GM12878 (cell line): ENCODE results near the gene PLXNB2. TPM values are rescaled to one million over a fixed set of nuclear protein-coding genes. Genes with fewer than 3 reads are reported as not detected.

Source experiments
- ATAC-seq: fragments of 200-7000 bp; cut with Tn5 transposase; 3 replicates; pipeline ENCODE4 v1.9.1; 2020; ENCODE audit warnings: mild to moderate bottlenecking, moderate library complexity
- BruUV-seq: library from RNA; stranded (reverse); fragments of 400-500 nt; replicated peaks from 2 replicates; lab custom pipeline; 2021; lab: Mats Ljungman, UMichigan
- CTCF ChIA-PET: fragments of 300-600 bp; sonication (Branson Sonifier 250); formaldehyde crosslinking; extraction: SDS; loops from one replicate; lab custom pipeline; 2021; ENCODE audit warnings: inconsistent platforms; lab: Yijun Ruan, JAX
- POLR2A ChIA-PET: fragments of 350-600 bp; formaldehyde crosslinking; extraction: SDS; loops from one replicate; lab custom pipeline; 2021; ENCODE audit warnings: inconsistent platforms; lab: Charles Lee
- RAD21 ChIA-PET: fragments of 300-600 bp; sonication (Branson Sonifier 250); formaldehyde crosslinking; loops from one replicate; lab custom pipeline; 2023; ENCODE audit warnings: antibody characterized with exemption; ENCODE audit not compliant: unreplicated experiment; lab: Charles Lee
- SMC1A ChIA-PET: fragments of 300-600 bp; sonication (Branson Sonifier 250); formaldehyde crosslinking; loops from one replicate; lab custom pipeline; 2023; ENCODE audit not compliant: unreplicated experiment, uncharacterized antibody; lab: Charles Lee
- DNase-seq: peaks from one replicate; pipeline ENCODE4 v3.0.0-alpha.2; 2011; ENCODE audit warnings: low read depth, low spot score
- FAIRE-seq: peaks from 3 replicates; lab custom pipeline; 2011; peaks lifted over from hg19 to GRCh38; lab: Jason Lieb, UNC
- H2AFZ ChIP-seq: 2 replicates; pipeline ENCODE4 v1.6.0; 2011; ENCODE audit warnings: low read depth, low read length, control low read depth; ENCODE audit not compliant: control insufficient read depth
- H3K27ac ChIP-seq: 2 replicates; pipeline ENCODE4 v1.5.1; 2011; ENCODE audit warnings: control low read depth; ENCODE audit not compliant: control insufficient read depth, insufficient read depth
- H3K27me3 ChIP-seq, 2 experiments: replicated peaks in 1 of 2; 2 replicates each; pipeline versions ENCODE4 v1.6.0 to v1.6.1; 2011; ENCODE audit warnings: low read length in 1 of 2; ENCODE audit not compliant: control insufficient read depth in 2 of 2, insufficient read depth in 2 of 2
- H3K36me3 ChIP-seq, 2 experiments: 2 replicates each; pipeline ENCODE4 v1.5.1; 2011; ENCODE audit warnings: low read length in 1 of 2; ENCODE audit not compliant: control insufficient read depth in 2 of 2, insufficient read depth in 2 of 2
- H3K4me1 ChIP-seq: 2 replicates; pipeline ENCODE4 v1.6.1; 2011; ENCODE audit warnings: mild to moderate bottlenecking, low read length, moderate library complexity, mixed read lengths; ENCODE audit not compliant: control insufficient read depth, insufficient read depth
- H3K4me2 ChIP-seq: 2 replicates; pipeline ENCODE4 v1.6.0; 2011; ENCODE audit warnings: control low read depth; ENCODE audit not compliant: control insufficient read depth, insufficient read depth
- H3K4me3 ChIP-seq: fragments of 200-600 bp; sonication (generic); 2 replicates; pipeline ENCODE4 v1.5.1; 2016
- H3K79me2 ChIP-seq: 2 replicates; pipeline ENCODE4 v1.6.0; 2011; ENCODE audit warnings: low read length; ENCODE audit not compliant: control insufficient read depth, insufficient read depth
- H3K9ac ChIP-seq: 2 replicates; pipeline ENCODE4 v1.8.0; 2011; ENCODE audit warnings: low read length, control low read depth, mixed read lengths; ENCODE audit not compliant: control insufficient read depth, insufficient read depth
- H3K9me3 ChIP-seq: replicated peaks from 3 replicates; pipeline ENCODE4 v1.5.1; 2011; ENCODE audit warnings: mild to moderate bottlenecking, low read length; ENCODE audit not compliant: control insufficient read depth, insufficient read depth
- H4K20me1 ChIP-seq: 2 replicates; pipeline ENCODE4 v1.6.0; 2011; ENCODE audit not compliant: control insufficient read depth, insufficient read depth
- ATF7 ChIP-seq: fragments of 450-650 bp; IDR thresholded peaks from 2 replicates; pipeline ENCODE4 v1.6.1; 2016; ENCODE audit warnings: low read depth, mild to moderate bottlenecking
- BCL11A ChIP-seq: IDR thresholded peaks from 2 replicates; pipeline ENCODE4 v1.6.1; 2011; ENCODE audit warnings: low read depth, low read length
- CBX5 ChIP-seq: sonication (generic); IDR thresholded peaks from 2 replicates; pipeline ENCODE4 v1.6.1; 2016; ENCODE audit warnings: low read depth, moderate library complexity, mild to moderate bottlenecking, inconsistent platforms
- CEBPB ChIP-seq, 2 experiments: fragments of 150-350 bp in 1 of 2; IDR thresholded peaks; 2 replicates each; pipeline ENCODE4 v1.6.1; 2012 to 2014; ENCODE audit warnings: low read depth in 2 of 2, low read length in 2 of 2, borderline replicate concordance in 1 of 2, inconsistent platforms in 1 of 2
- JUND ChIP-seq: IDR thresholded peaks from 2 replicates; pipeline ENCODE4 v1.6.1; 2012; ENCODE audit warnings: low read depth, mild to moderate bottlenecking, low read length, improper control_type of control experiment, moderate library complexity
- KLF5 ChIP-seq: fragments of 450-650 bp; IDR thresholded peaks from 2 replicates; pipeline ENCODE4 v1.6.1; 2014; ENCODE audit warnings: mild to moderate bottlenecking; ENCODE audit not compliant: partially characterized antibody
- SIN3A ChIP-seq: IDR thresholded peaks from 2 replicates; pipeline ENCODE4 v1.6.1; 2012; ENCODE audit warnings: low read depth, low read length, improper control_type of control experiment
- SUPT20H ChIP-seq: IDR thresholded peaks from 2 replicates; pipeline ENCODE4 v1.6.1; 2011; ENCODE audit warnings: low read depth, mild to moderate bottlenecking, low read length, moderate library complexity, borderline replicate concordance; ENCODE audit not compliant: control insufficient read depth
- TBL1XR1 ChIP-seq: IDR thresholded peaks from 2 replicates; pipeline ENCODE4 v1.6.1; 2012; ENCODE audit warnings: low read depth, low read length, improper control_type of control experiment
- WGBS: methylation state at CpG from one replicate; pipeline ENCODE4 v1.1.6; 2016; ENCODE audit warnings: low lambda C conversion rate; ENCODE audit not compliant: insufficient replicate concordance, insufficient coverage; ENCODE audit errors: missing lambda C conversion rate; 5-methylcytosine and 5-hydroxymethylcytosine counted together
- in situ Hi-C: fragments of 300-500 bp; cut with MboI; formaldehyde crosslinking; loops from 9 replicates; pipeline ENCODE4 v1.14.3; 2018; ENCODE audit warnings: mixed read lengths
- intact Hi-C: fragments of 100-400 bp; cut with micrococcal nuclease; formaldehyde crosslinking; loops from one replicate; pipeline ENCODE4 v1.14.2; 2022; ENCODE audit not compliant: unreplicated experiment
- polyA plus RNA-seq, 11 experiments: library from polyadenylated mRNA; depleted of rRNA in 4 of 11; unstranded in 6 of 11; stranded (reverse) in 5 of 11; fragments of >200 nt; fragmentation: Nextera tagmentation in 4 of 11; fragmentation: Illumina TruSeq in 1 of 11; extraction: Ambion mirVana in 4 of 11; extraction: Trizol in 1 of 11; gene quantifications; 1 replicate in 1 of 11; 2 replicates in 10 of 11; pipeline versions ENCODE4 v1.2.1 to v1.2.3, GENCODE V29; 2011 to 2016; ENCODE audit warnings: inconsistent platforms in 2 of 11, missing spikeins in 2 of 11, low read depth in 1 of 11
- total RNA-seq, 4 experiments: library from RNA; depleted of rRNA in 3 of 4; stranded (reverse); fragments of >200 nt in 3 of 4; fragmentation: Illumina TruSeq in 1 of 4; extraction: Trizol in 1 of 4; gene quantifications; 2 replicates each; pipeline versions ENCODE4 v1.2.1 to v1.2.3, GENCODE V29; 2013 to 2021
- TF ChIP-seq, protein P1 (sequence below): IDR thresholded peaks from 2 replicates; pipeline ENCODE4 v1.6.1; 2012; ENCODE audit warnings: improper control_type of control experiment, low read depth, low read length; ENCODE audit not compliant: insufficient replicate concordance
- TF ChIP-seq, protein P2 (sequence below): IDR thresholded peaks from 2 replicates; pipeline ENCODE4 v1.6.1; 2011; ENCODE audit warnings: low read depth, mild to moderate bottlenecking, low read length, moderate library complexity, borderline replicate concordance; ENCODE audit errors: extremely low read depth
- TF ChIP-seq, protein P3 (sequence below): fragments of 450-650 bp; IDR thresholded peaks from 2 replicates; pipeline ENCODE4 v1.6.1; 2017; ENCODE audit warnings: mild to moderate bottlenecking, moderate library complexity

The PLXNB2 gene
- total and polyA plus RNA-seq, 10 of the 15 experiments (the other 5 are each of a cell fraction or from before 2014, with no cell fraction given): 0.68 to 134 (median 41.9) TPM

DNA sequence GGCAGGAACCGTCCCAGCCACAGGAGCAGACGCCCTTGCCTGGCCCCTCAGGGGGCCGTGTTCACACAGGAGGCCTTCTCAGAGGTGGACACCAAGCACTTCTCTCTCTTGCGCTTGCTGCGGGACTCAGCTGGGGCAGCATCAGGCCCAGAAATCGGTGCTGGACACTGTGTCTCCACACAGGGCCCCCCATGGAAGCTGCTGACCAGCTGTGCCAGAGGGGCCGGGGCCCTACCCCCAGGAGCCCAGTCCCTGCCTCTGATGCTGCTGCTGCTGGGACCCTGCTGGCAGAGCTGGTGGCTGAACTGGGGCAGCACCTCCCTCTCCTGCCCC lies 4.0 kb downstream of the PLXNB2 start:
- Histone ChIP-seq H2AFZ (no peak overlapping the region), H3K27ac (peak overlapping the region; percentile 44), H3K4me1 (peaks cover 54% of the 10 kb centered on the region), H3K9me3 (no peaks in the 10 kb centered on the region), H4K20me1 (peaks cover 4% of the 10 kb centered on the region; the same call in 1 of the 2 replicates), H3K27me3 (no peaks in the 10 kb centered on the region), H3K4me3 (0 out of 2 replicates have a peak overlapping the region, but pooled peaks have one; percentile 22), H3K79me2 (peaks cover 80% of the 10 kb centered on the region), H3K4me2 (peak overlapping the region; percentile 94), H3K36me3 (peaks cover 2 to 3% of the 10 kb centered on the region in 2 experiments; a peak in 2 of 4 replicates), H3K9ac (peak overlapping the region; percentile 60; the same call in 1 of the 2 replicates)
- RAD21 ChIA-PET: interaction anchor here (1.5 to 3.8 kb wide), 4 partner anchors 8 to 38 kb away, joined by 3 to 13 read pairs (median 8); no protein-coding TSS in a partner anchor
- in situ Hi-C loops (no loop called here), intact Hi-C loops (no loop called here)
- WGBS: 87% methylated on average over 7 of the region's 7 CpGs
- POLR2A ChIA-PET: interaction anchor here (0.8 to 3.8 kb wide), 4 partner anchors 10 to 59 kb away, joined by 3 to 22 read pairs (median 6); no protein-coding TSS in a partner anchor
- DNase-seq: no peak
- CTCF ChIA-PET: interaction anchor here (0.7 to 3.3 kb wide), 7 partner anchors 9 to 318 kb away, joined by 3 to 19 read pairs (median 10); partner anchors contain the start of gene DENND6B
- no TSS peak for BruUV-seq
- TF ChIP-seq ATF7 (no peak), SUPT20H (no peak), JUND (no peak), KLF5 (no peak), BCL11A (no peak), SIN3A (no peak), CEBPB (IDR thresholded peaks at IDR 0.05; ENCODE audit: borderline replicate concordance in 1 of 2, low read depth in 2 of 2, low read length in 2 of 2) (no peak), TBL1XR1 (no peak), CBX5 (no peak)
- TF ChIP-seq, protein P1, sequence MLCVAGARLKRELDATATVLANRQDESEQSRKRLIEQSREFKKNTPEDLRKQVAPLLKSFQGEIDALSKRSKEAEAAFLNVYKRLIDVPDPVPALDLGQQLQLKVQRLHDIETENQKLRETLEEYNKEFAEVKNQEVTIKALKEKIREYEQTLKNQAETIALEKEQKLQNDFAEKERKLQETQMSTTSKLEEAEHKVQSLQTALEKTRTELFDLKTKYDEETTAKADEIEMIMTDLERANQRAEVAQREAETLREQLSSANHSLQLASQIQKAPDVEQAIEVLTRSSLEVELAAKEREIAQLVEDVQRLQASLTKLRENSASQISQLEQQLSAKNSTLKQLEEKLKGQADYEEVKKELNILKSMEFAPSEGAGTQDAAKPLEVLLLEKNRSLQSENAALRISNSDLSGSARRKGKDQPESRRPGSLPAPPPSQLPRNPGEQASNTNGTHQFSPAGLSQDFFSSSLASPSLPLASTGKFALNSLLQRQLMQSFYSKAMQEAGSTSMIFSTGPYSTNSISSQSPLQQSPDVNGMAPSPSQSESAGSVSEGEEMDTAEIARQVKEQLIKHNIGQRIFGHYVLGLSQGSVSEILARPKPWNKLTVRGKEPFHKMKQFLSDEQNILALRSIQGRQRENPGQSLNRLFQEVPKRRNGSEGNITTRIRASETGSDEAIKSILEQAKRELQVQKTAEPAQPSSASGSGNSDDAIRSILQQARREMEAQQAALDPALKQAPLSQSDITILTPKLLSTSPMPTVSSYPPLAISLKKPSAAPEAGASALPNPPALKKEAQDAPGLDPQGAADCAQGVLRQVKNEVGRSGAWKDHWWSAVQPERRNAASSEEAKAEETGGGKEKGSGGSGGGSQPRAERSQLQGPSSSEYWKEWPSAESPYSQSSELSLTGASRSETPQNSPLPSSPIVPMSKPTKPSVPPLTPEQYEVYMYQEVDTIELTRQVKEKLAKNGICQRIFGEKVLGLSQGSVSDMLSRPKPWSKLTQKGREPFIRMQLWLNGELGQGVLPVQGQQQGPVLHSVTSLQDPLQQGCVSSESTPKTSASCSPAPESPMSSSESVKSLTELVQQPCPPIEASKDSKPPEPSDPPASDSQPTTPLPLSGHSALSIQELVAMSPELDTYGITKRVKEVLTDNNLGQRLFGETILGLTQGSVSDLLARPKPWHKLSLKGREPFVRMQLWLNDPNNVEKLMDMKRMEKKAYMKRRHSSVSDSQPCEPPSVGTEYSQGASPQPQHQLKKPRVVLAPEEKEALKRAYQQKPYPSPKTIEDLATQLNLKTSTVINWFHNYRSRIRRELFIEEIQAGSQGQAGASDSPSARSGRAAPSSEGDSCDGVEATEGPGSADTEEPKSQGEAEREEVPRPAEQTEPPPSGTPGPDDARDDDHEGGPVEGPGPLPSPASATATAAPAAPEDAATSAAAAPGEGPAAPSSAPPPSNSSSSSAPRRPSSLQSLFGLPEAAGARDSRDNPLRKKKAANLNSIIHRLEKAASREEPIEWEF: no peak
- TF ChIP-seq, protein P2, sequence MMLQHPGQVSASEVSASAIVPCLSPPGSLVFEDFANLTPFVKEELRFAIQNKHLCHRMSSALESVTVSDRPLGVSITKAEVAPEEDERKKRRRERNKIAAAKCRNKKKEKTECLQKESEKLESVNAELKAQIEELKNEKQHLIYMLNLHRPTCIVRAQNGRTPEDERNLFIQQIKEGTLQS: no peak
- TF ChIP-seq, protein P3, sequence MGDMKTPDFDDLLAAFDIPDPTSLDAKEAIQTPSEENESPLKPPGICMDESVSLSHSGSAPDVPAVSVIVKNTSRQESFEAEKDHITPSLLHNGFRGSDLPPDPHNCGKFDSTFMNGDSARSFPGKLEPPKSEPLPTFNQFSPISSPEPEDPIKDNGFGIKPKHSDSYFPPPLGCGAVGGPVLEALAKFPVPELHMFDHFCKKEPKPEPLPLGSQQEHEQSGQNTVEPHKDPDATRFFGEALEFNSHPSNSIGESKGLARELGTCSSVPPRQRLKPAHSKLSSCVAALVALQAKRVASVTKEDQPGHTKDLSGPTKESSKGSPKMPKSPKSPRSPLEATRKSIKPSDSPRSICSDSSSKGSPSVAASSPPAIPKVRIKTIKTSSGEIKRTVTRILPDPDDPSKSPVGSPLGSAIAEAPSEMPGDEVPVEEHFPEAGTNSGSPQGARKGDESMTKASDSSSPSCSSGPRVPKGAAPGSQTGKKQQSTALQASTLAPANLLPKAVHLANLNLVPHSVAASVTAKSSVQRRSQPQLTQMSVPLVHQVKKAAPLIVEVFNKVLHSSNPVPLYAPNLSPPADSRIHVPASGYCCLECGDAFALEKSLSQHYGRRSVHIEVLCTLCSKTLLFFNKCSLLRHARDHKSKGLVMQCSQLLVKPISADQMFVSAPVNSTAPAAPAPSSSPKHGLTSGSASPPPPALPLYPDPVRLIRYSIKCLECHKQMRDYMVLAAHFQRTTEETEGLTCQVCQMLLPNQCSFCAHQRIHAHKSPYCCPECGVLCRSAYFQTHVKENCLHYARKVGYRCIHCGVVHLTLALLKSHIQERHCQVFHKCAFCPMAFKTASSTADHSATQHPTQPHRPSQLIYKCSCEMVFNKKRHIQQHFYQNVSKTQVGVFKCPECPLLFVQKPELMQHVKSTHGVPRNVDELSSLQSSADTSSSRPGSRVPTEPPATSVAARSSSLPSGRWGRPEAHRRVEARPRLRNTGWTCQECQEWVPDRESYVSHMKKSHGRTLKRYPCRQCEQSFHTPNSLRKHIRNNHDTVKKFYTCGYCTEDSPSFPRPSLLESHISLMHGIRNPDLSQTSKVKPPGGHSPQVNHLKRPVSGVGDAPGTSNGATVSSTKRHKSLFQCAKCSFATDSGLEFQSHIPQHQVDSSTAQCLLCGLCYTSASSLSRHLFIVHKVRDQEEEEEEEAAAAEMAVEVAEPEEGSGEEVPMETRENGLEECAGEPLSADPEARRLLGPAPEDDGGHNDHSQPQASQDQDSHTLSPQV: no peak
- no peak for ATAC-seq
- SMC1A ChIA-PET: interaction anchor here (4.2 kb wide), 1 partner anchor 10 kb away, joined by 21 read pairs; no protein-coding TSS in a partner anchor
- no peak for FAIRE-seq
